HG03045 (cell line): ENCODE data around the gene CRB3.
A peak's percentile ranks its signal among the peaks of the same experiment; 100 is the strongest.

Experiments used
- ATAC-seq: cut with Tn5 transposase; IDR thresholded peaks from one replicate; pipeline ENCODE4 v1.9.1; 2021; ENCODE audit warnings: mild to moderate bottlenecking, moderate library complexity; ENCODE audit not compliant: unreplicated experiment

Gene CRB3

GRCh38 chr19:6431891-6432290, 32.2 kb upstream of the CRB3 start:
- ATAC-seq: no peak

- no peak for ATAC-seq
Measured at GRCh38 chr19:6433165-6433564, 30.9 kb upstream of the CRB3 start.

DNA sequence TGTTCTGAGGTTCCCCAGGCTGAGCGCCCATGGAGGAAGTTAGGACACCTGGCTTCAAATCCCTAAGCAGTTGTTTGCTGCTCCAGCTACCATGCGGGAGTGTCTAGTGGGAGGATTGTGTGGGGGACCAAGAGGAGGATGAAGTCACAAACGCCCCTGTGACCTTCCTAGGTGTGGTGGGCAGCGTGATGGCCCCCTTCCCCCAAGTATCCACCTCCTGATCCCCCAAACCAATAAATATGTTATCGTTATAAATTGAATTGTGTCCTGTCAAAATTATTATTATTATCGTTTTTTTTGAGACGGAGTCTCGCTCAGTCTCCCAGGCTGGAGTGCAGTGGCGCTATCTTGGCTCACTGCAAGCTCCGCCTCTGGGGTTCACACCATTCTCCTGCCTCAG, 30.4 kb upstream of the CRB3 start, which contains the start of gene SLC25A41:
Gene SLC25A41, minus strand, starts transcription at position 101 of the 400 bp plus-strand sequence. Its CDS starts 70 bp downstream, at position 31.
- no peak for ATAC-seq

DNA sequence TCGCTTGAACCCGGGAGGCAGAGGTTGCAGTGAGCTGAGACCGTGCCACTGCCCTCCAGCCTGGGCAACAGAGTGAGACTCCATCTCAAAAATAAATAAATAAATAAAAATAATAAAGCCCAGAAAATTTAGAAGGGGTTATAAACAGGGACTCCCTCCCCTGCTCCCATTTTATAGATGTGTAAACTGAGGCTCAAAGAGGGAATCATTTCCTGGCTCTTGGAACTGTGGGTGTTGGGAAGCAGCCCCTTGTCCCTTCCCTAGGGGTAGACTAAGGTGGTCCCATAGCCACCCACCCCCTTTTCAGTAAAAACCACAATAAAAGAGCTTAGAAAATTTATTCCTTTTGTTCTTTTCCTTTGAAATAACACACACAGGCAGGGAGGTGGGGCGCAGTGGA, 24.3 kb upstream of the CRB3 start:
- no peak for ATAC-seq

DNA sequence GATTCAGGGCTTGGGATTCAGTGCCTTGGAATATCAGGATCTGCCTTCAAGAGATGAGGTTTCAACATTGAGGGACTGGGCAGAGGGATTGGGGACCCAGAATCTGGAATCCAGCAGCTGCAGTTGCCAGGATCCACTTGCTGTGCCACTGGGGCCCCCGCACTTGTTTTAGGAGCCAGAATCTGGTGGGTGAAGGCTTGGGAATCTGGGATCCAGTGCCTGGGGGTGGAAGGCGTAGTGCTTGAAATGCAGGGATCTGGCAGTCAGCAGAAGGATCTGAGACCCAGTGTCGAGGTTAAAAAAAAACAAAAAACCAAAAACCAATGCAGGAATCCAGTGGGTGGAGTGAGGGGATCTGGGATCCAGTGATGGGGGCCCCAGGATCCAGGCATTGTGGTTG, 23.2 kb upstream of the CRB3 start:
- no peak for ATAC-seq

DNA sequence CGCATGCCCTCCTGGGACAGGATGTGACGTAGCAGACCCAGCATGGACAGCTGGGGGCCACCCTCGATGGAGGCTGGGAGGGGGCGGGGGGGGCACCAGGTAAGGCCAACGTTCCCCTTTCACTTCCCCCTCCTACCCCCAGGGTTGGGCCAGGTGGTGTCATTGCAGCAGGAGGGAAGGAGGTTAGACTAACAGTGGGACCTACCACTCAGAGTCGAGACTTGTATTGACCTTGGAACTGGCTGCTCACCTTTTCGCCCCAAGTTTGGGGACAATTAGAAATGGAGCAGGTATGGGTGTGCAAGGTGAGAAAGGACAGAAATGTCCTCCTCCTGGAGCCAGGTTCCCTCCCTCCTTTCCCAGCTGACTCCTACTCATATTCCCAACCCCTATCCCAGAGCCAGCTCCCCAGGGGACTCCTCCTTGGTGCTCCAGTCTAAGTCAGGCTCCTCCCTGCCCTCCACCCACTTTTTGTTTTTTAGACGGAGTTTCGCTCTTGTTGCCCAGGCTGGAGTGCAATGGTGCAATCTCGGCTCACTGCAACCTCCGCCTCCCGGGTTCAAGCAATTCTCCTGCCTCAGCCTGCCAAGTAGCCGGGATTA, 21.9 kb upstream of the CRB3 start:
- no peak for ATAC-seq

GRCh38 chr19:6443986-6444385, 20.1 kb upstream of the CRB3 start:
- ATAC-seq: no peak

GRCh38 chr19:6446452-6446851, 17.6 kb upstream of the CRB3 start:
- ATAC-seq: no peak

GRCh38 chr19:6448045-6448444, 16.0 kb upstream of the CRB3 start:
- no peak for ATAC-seq

DNA sequence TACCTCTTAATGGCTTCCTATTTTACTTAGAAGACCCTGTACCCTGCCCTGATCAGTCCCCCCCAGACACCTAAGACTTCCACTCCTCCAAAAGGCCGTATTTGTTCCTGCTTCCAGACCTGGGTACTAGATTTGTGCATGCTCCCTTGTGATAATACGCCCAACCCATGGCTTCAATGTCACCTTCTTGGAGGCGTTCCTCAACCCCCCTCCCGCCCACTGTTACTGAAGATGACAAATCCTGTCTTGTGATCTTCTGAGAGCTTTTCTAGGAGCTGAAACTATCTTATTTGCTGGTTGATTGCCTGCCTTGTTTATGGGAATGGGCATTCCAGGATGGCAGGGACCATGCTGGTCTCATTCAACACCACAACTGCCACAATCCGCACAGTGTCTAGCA, 13.9 kb upstream of the CRB3 start:
- no peak for ATAC-seq

DNA sequence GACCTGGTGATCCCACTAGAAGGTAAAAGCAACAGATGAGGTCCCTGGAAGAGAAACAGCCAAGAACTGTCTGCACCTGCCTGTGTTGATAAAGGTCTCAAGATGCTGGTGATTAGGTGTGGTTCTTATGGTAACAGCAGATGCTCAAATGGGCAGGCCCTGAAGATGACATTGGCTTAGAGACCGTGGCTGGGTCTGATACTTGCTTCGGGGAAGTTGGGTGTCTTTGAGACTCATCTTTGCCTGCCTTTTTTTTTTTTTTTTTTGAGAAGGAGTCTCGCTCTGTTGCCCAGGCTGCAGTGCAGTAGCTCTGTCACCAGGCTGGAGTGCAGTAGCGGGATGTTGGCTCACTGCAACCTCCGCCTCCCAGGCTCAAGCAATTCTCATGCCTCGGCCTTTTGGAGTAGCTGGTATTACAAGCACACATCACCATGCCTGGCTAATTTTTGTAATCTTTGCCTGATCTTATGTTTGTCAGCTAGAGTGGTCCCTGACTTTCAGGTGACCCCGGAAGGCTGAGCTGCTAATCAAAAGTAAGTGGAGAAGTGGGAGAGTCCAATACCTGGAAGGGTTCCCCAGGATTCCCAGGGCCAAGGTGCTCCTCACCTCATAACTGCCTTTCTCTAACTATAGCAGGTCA, 12.4 kb upstream of the CRB3 start:
- no peak for ATAC-seq

DNA sequence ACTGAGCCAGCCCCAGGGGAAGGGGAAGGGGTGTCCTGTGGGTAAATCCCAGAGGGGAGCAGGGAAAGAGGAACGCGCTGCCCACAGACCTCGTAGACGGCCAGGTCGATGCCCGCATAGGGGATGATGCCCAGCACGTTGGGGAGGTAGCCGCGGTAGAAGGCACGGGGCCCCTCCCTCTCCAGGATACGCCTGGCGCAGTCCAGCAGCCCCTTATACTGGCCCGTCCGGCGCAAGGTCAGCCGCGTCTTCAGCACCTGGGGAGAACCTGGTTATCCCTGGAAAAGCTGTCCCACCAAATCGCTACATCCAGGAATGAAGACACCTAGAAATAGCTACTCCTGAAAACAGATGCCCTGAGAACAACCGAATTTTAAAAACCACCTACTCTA, 11.9 kb upstream of the CRB3 start:
- ATAC-seq: no peak

DNA sequence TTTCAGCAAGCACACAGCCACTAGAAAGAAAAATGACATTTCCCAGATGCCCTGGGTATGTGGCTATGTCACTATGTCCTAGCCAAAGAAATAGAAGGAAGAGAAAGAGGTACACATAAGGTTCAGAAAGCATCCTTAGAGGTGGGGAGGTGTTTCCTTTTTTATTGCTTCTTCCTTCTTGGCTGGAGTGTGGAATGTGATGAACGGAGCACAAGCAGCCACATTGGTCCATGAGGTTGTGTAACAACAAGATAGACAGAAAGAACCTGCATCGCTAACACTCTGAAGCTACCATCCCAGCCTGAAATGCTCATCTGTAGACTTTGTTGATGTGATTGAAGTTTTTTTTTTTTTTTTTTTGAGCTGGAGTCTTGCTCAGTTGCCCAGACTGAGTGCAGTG, 11.2 kb upstream of the CRB3 start:
- no peak for ATAC-seq

- ATAC-seq: no peak
Measured at GRCh38 chr19:6453951-6454565, 10.0 kb upstream of the CRB3 start.

DNA sequence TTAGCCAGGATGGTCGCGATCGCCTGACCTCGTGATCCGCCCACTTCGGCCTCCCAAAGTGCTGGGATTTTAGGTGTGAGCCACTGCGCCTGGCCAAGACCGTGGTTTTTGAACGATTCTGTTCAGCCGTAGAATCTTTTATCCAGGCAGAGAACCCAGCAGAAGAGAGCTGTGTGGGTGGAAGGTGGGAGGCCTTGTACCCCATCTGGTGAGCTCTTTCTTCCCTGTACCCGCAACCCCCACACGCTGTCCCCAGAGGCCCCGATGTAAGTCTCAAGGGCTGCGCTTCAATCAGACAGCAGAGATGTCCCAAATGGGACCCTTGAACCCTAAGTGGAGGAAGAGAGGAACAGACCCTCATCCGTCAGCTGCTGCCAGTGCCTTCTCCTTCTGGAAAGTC, 8.1 kb upstream of the CRB3 start:
- ATAC-seq: no peak

- ATAC-seq: no peak
Measured at GRCh38 chr19:6457958-6458694, 5.9 kb upstream of the CRB3 start.

GRCh38 chr19:6458695-6459261, 5.3 kb upstream of the CRB3 start:
- no peak for ATAC-seq

GRCh38 chr19:6459262-6460098, 4.6 kb upstream of the CRB3 start, which contains the start of gene SLC25A23:
SLC25A23 (minus strand) TSS chr19:6459792; CDS start chr19:6459628, 164 bp downstream.
- peak; percentile 22 for ATAC-seq

DNA sequence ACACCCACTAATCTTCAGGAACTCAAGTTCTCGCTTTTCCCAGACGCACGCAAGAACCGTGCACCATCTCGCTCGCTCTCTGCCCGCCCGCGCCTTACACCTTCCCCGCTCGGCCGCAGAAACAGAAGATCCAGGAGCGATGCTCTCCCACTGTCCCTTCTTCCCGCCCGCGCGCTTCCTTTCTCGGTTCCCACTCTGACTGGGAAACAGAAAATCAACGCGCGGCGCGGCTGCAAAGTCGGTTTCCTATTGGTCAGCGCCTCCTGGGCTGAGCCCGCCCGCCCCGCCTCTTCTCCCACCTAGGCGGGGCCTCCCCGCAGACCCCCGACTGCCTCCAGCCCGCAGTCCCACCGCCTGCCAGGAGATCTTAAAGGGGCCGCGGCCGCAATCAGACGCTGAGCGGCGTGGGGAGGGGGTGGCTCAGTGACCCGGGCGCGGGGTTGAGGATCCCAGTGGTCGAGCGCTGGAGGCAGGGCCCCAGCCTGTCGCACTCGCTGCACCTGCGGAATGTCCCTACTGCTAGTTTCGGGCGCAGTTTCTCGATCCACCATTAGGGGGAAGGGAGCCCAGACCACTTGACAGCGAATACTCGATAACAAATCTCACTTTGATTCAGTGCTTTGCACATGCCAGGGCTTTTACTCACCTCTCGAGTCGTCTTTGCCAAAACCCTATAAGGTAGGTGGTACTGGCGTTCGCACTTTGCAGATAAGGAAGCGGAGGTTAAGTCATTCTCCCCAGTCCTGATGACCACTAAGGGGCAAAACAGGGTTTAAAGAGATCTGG, 3.8 kb upstream of the CRB3 start:
- ATAC-seq: peak; percentile 74

DNA sequence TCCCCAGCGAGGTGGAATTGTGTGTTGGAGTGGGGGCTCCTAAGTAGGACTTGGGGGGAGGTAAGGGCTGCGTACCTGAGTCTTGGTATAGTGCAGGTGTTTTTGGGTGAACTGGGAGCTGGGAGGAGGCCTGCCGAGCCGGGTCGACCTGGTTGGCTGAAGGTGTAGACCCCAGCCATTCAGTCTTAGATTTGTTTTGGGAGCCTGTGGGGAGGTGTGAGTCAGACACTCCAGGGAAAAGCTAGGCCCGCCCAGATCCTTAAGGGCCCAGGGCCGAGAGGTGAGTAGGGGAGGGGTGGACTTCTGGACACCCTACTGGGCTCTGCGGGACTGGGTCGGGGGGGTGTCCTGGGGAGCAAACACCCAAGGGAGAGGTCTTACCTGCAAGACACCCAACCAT, 935 bp downstream of the CRB3 start:
- ATAC-seq: no peak
